ENCODE data around the gene ANAPC16. TPM values are rescaled to one million over a fixed set of nuclear protein-coding genes. Genes with fewer than 3 reads are reported as not detected.
"Not testable (repeated sequence)": the region's sequence is repeated elsewhere in the genome, so short reads cannot be mapped to it uniquely, and the experiment has no call there.

Gene ANAPC16
- total RNA-seq, 1 donor from 2014 or later = 128 TPM

DNA sequence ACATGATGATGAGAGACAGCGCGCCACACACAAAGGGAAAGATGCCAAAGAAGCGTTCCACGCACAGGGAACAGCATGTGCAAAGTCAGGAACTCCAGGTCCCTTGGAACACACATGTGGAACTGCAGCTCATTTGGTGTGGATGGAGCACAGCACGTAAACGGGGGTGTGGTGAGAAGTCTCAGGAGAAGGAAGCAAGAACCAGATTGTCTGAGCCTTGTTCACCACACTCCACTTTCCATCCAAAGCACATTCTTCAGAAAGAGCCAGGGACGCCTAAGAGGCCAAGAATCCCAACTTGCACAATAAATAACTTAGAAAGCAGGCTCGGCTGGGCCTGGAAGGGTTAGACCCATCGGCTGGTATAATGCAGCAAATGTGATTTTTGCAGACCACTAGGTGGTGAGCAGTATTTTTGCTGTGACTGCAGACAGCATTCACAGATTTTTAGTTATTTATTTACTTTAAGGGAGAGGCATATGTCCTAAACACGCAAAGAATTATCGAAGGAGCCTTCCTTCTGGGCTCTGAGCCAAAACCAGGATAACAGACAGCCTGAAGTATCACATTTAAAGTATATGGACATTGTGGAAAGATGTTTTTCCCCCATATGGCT is 28.1 kb downstream of the ANAPC16 start:
- DNase-seq (ENCODE audit: low spot score) = peak; percentile 78

DNA sequence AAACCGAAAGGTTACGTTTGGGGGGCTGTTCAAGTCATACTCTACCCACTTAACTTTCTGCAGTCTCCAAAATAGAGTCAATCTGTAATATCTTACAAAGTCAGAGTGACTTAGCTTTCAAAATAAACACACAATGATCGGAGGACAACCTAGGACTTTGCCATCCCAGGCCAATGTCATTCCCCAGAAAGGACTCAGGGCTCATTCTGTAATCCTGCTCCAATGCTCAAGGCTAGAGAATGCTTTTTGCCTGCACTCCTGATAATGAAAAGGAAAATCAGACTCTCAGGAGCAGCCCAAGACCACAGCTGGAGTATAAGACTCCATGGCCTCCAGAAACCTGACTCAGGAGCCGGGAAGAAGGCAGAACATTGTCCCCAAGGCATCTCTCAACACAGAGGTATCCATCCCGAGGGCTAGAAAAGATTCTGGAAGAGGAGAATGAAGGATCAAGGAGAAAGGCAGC is 28.8 kb downstream of the ANAPC16 start:
- no peak for DNase-seq (ENCODE audit: low spot score)

DNA sequence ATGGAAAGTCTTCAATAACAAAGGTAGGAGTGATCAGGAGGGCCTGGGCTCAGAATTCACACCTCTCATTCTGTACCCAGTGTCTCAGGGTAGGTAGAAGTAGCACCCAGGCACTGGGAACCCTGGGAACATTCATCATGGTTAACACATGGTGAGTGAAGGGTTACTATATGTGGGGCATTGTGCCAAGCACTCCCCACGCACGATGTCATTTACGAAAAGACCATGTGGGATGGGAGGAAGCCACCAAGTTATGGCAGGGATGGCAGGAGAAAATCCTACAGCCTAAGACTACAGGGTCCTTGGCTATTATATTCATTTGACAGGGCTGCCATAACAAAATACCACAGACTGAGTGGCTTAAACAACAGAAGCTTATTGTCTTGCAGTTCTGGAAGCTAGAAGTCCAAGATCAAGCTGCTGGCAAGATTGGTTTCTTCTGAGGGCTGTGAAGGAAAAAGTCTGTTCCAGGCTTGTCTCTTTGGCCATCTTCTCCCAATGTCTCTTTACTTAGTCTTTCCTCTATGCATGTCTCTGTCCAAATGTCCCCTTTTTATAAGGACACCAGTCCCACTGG is 30.2 kb downstream of the ANAPC16 start:
- DNase-seq (ENCODE audit: low spot score) = no peak

DNA sequence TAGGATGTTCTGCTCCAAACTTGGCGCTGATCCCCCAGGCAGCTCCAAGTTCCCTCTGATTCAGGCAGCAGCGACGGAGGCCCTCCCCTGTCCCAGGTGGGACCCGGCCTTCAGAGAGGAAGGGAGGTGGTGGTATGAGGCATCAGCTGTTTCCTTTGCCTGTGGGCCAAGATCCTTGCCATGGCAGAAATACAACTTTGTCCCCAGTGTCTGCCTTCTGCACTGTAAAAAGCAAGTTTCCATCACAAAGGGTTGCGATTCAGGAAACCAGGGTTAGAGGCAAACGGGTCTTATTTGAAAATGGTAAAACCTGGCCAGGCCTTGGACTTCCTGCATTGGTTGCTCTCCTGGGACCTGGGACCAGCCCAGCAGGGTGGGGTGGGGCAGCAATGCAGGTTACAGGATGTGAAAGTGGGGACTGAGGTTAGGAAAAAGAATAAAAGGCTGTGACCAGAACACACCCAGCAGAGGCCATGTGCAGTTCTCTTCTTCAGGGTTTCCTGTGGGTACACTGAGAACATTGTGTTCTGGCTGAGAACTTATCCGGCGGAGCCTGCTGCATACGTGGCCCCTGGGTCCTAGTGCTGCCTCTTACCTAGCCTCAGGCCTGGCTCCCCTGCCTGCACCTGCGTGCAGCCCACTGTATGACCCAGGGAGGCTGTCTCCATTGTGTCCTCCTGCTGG is 32.8 kb downstream of the ANAPC16 start:
- peak; percentile 92 for DNase-seq (ENCODE audit: low spot score)

- DNase-seq (ENCODE audit: low spot score) = not testable (repeated sequence)
Measured at GRCh38 chr10:72249176-72249862, 33.5 kb downstream of the ANAPC16 start.

DNA sequence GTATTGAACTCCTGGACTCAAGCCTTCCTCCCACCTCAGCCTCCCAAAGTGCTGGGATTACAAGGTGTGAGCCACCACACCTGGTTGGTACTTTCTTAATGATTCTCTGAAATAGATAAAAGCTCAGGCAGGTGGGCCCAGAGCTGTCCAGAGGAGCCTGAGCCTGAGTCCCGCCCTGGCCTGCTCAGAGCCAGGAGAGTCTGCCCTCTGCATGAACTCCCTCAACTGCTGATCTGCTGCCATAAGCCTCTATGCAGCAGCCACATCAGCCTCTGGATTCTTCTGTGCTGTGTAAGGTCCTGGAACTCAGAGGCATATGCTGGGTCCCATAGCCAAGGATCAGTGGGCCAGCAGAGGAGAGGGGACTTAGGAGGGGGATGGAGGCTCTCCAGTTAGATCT is 34.9 kb downstream of the ANAPC16 start:
- peak; percentile 49 for DNase-seq (ENCODE audit: low spot score)

- no peak for DNase-seq (ENCODE audit: low spot score)
Measured at GRCh38 chr10:72251635-72252034, 35.8 kb downstream of the ANAPC16 start.

DNA sequence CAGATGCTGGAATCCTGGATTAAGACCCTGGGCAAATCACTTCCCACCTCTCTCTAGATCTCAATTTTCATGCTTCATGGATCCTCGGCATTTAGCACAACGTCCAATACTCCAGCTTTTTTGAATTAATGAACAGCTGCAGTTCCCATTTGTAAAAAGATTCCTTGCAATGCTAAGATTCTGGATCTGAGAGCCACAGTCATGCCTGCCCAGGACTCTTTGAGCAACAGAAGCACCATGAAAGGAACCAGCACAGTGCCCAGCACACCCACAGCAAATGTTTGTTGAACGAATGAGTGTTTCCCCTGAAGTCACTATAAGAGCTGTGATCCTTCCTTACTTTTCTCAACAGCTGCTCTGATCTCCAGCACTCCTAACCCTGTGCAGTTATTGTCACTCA is 37.2 kb downstream of the ANAPC16 start:
- no peak for DNase-seq (ENCODE audit: low spot score)

DNA sequence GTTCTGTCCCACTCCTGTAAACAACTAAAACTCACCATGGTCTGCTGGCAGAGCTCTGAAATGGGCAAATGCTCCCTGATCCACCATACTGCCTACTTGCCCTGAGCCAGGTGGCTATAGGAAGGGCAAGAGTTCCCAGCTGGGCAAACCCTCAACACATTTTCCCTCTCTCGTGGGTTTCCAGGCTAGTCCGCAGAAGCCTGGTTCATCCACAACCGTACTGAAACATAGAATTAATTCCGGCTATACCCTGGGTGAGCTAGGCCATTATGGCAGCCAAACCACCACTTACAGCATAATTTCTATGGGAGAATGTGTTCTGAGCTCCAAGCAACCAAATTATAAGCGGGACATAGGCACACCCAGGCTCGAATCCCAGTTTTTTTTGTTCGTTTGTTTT is 37.8 kb downstream of the ANAPC16 start:
- DNase-seq (ENCODE audit: low spot score) = no peak

- DNase-seq (ENCODE audit: low spot score) = peak; percentile 90
Measured at GRCh38 chr10:72254813-72255568, 39.2 kb downstream of the ANAPC16 start.

DNA sequence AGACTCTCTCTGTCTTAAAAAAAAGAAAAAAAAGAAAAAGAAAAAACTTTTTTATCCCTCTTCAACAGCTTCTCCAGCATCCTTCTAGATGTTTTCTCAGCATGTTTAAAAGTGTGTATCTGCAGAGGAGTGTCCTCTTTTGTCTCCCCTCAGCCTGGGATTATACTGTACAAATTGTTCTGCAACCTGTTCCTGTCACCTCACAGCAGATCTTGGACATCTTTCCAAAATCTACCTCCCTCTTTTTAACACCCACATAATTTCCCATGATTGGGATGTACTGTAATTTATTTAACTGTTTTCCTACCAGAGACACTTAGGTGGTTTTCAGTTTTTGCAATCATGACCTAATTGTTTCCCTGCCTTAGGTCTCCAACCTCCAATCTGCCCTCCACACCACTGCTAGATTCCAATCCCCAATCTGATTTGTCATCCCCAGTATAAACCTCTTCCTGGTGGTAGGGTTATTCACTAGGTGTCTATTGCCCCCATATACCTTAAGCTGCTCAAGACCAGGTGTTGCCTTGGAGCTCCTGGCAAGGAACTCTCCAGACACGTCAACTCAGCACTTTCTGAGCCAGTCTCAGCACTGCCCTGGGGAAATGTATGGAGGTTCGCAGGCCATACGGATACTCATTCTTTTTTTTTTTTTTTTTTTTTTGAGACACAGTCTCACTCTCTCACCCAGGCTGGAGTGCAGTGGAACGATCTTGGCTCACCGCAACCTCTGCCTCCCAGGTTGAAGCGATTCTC is 40.3 kb downstream of the ANAPC16 start:
- no peak for DNase-seq (ENCODE audit: low spot score)

- DNase-seq (ENCODE audit: low spot score) = peak; percentile 29
Measured at GRCh38 chr10:72257051-72257892, 41.5 kb downstream of the ANAPC16 start.

DNA sequence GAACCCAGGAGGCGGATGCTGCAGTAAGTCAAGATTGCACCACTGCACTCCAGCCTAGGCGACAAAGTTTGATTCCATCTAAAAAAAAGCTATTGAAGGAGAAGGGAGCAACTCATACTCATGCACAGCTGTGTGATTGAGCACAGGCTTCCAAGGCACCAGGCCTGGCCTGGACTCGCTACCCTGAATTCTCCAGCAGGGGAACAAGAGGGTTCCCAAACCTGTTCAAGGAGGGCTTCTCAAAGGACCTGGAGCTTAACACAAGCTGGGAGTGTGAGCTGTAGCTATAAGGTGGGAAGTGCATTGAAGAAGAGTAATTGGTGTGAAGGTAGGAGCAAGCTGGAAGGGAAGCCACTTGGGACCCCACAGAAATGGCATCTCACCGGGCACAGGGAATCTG is 42.8 kb downstream of the ANAPC16 start:
- DNase-seq (ENCODE audit: low spot score) = no peak

DNA sequence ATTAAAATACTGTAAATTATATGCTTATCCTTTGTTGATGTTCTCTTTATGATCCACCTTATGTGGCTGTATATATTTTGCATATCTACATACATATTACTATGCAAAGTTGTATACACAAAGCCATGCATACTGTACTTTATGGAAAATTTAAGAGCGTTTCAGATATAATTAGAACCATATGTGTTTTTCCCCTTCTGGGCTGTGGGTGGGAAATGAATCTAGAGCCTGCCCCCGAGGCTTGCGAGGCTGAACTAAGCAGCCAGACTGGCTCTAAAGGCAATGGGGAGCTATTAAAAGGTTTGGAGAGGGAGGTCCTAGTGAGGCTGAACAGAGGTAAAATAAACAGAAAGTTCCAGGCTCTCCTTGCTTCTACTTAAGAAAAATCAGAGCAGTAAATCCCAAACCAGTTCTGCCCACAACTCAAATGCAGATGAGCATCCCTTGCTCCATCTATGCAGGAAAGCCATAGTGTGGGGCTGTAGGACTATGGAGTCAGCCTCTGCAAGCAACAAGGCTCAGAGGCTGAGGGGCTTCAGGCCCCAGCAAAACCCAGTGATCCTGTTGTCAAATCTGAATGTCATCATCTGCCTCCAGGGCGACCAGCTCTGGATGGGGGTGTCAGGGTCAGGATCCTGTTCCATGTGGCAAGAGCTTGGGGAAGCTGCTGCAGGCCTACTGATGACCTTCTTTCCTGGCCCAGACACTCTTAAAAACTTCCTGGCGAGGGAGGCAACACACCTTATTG is 43.9 kb downstream of the ANAPC16 start:
- no peak for DNase-seq (ENCODE audit: low spot score)

DNA sequence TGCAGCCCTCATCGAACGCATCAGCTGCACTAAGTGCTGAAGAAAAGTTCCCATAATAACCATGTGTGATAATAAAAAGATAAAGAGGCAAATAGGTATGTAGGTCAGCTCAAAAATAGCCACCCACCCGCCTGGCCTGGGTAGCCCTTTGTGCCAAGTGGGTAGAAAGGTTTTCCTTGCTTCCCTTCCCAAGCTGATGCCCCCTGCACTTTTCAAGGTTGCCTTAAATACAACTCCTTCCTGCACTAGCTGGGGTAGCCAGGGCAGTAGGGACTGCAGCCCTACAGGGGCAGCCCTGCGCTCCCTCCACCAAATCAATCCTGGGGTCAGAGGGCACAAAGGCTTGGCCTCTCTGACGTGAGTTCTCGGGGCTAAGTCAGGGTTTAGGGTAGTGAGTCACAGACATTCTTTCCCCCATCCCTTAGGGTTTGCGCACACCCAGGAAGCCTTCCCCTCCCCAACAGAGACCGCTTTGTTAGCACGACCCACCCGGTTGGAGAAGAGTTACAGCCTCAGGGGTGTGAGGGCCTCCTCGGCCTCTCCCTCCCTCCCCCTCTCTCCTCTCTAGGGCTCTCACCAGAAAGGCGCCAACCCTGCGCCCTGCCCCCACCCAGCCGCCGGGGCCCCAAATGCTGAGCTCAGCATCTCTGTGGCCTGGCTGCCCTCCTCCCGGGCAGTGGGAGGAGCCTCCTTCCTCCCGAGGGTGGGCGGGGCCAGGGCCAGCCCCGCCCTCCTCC is 44.6 kb downstream of the ANAPC16 start:
- DNase-seq (ENCODE audit: low spot score) = peak; percentile 85

- DNase-seq (ENCODE audit: low spot score) = peak; percentile 26
Measured at GRCh38 chr10:72260976-72261783, 45.4 kb downstream of the ANAPC16 start.

DNA sequence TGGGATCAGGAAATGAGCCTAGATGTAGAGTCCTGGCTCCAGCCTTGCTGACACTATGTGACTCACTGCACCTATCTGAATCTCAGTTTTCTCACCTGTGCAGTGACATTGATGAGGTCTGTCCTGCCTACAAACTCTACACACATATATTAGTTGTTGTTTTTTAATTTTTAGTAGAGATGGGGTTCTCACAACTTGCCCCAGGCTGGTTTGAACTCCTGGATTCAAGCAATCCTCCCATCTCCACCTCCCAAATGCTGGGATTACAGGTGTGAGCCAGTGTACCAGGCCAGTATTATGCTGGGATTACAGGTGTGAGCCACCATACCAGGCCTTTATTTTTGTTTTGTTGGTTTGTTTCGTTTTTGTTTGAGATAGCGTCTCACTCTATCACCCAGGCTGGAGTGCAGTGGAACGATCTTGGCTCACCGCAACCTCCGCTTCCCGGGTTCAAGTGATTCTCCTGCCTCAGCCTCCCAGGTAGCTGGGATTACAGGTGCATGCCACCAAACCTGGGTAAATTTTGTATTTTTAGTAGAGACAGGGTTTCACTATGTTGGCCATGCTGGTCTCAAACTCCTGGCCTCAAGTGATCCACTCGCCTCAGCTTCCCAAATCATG is 46.1 kb downstream of the ANAPC16 start:
- no peak for DNase-seq (ENCODE audit: low spot score)

All from mucosa of gallbladder (tissue), 1 donor.